Chondrocyte (in vitro differentiated cells): Measurements from ENCODE around the gene PLEKHH1. TPM values are rescaled to one million over a fixed set of nuclear protein-coding genes. Genes with fewer than 3 reads are reported as not detected.

Experiments used
- DNase-seq: peaks from one replicate; pipeline ENCODE4 v3.0.0; 2021; ENCODE audit warnings: mixed read lengths, low spot score
- H3K27ac Mint-ChIP-seq: one replicate; pipeline ENCODE4 v1.8.0; 2021; ENCODE audit warnings: mild to moderate bottlenecking, moderate library complexity, mixed read lengths; ENCODE audit not compliant: unreplicated experiment
- H3K27me3 Mint-ChIP-seq: 2 replicates; pipeline ENCODE4 v1.8.0; 2021; ENCODE audit warnings: low read depth, mixed read lengths
- H3K36me3 Mint-ChIP-seq: 2 replicates; pipeline ENCODE4 v1.8.0; 2021; ENCODE audit warnings: low read depth, mixed read lengths
- H3K4me1 Mint-ChIP-seq: 2 replicates; pipeline ENCODE4 v1.8.0; 2021; ENCODE audit warnings: low read depth, mild to moderate bottlenecking, mixed read lengths
- H3K4me3 Mint-ChIP-seq: one replicate; pipeline ENCODE4 v1.8.0; 2021; ENCODE audit warnings: mild to moderate bottlenecking, moderate library complexity, mixed read lengths; ENCODE audit not compliant: unreplicated experiment
- H3K9me3 Mint-ChIP-seq: 2 replicates; pipeline ENCODE4 v1.8.0; 2021; ENCODE audit warnings: low read depth, mixed read lengths
- CTCF ChIP-seq: fragments of 200-600 bp; sonication (generic); IDR thresholded peaks from 2 replicates; pipeline ENCODE4 v1.5.0; 2021; ENCODE audit warnings: antibody characterized with exemption, mild to moderate bottlenecking, moderate library complexity
- total RNA-seq: library from RNA; stranded (reverse); gene quantifications from 3 replicates; pipeline ENCODE4 v1.2.1, GENCODE V29; 2021

Gene PLEKHH1
- total RNA-seq, 1 donor from 2014 or later: 2.8 TPM

DNA sequence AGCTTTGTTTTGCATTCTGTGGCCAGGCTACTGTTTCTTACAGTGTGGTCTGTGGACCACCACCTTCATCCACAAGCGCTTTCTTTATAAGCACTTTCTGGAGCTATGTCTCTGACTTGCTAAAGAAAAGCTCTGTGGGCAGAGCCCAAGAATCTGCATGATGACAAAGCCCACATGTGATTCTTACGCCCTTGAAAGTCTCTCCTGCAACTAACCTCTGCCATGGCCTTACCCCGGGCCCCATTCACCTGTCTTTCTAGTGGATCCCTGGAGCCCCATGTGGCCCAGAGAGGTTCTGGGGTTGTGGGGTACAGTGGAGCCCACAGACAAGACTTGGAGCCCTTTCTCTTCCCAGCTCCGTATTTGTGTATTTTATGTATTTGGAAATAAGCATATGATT is 16.6 kb downstream of the PLEKHH1 start:
- DNase-seq: no peak
- Mint-ChIP-seq H3K4me3 (no peak overlapping the region), H3K9me3 (peaks cover 5% of the 10 kb centered on the region), H3K27me3 (no peaks in the 10 kb centered on the region), H3K4me1 (no peaks in the 10 kb centered on the region), H3K27ac (no peak overlapping the region), H3K36me3 (no peaks in the 10 kb centered on the region)
- no peak for TF ChIP-seq CTCF

DNA sequence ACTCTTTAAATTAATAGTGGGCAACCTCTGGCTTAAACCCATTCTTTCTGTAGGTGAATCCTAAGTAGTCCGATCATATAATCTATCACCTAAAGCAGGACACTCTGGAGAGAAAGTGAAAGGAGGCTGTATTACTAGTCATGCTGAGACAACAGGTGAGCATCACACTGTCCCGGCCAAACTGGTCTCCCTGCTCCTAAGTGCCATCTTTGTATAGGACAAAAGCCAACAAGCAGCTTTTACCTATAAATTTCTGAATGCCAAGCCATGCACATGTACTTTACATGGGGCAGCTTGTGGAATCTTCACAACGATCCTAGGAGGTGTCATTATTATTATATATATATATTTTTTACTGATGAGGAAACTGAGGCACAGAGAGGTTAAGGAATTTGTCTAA is 18.0 kb downstream of the PLEKHH1 start:
- no peaks in the 10 kb centered on the region for H3K4me1 Mint-ChIP-seq

DNA sequence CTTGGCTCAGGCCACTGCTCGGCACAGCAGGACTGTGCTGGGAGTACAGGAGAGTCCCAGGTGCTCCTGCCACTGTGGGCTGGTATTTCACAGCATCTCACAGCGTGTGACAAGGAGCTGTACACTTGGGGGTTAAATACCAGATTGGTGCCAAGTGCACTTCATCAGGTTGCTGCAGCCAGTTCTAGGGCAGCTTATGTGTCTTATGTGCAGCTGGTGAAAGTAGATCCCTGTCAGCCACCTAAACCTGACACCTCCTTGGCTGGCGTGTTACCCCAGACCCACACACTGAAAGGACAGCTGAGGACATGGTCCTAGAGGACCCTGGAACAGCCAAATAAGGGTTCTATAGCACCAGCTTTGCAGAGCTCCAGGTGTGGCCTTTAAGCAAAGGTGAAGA is 18.9 kb downstream of the PLEKHH1 start:
- no peak overlapping the region for H3K27ac Mint-ChIP-seq
- no peaks in the 10 kb centered on the region for H3K9me3 Mint-ChIP-seq
- TF ChIP-seq CTCF: no peak
- H3K27me3 Mint-ChIP-seq: peaks cover 2% of the 10 kb centered on the region
- H3K4me3 Mint-ChIP-seq: no peak overlapping the region
- H3K36me3 Mint-ChIP-seq: peaks cover under 1% of the 10 kb centered on the region
- H3K4me1 Mint-ChIP-seq: peaks cover under 1% of the 10 kb centered on the region
- no peak for DNase-seq

More for the DNA sequence above, 18.0 kb downstream of the PLEKHH1 start:
- Mint-ChIP-seq H3K36me3 (no peaks in the 10 kb centered on the region), H3K4me3 (no peak overlapping the region), H3K27ac (no peak overlapping the region), H3K9me3 (no peaks in the 10 kb centered on the region), H3K27me3 (no peaks in the 10 kb centered on the region)
- no peak for TF ChIP-seq CTCF
- no peak for DNase-seq

GRCh38 chr14:67553547-67553946 is 20.5 kb downstream of the PLEKHH1 start:
- Mint-ChIP-seq H3K4me3 (no peak overlapping the region), H3K9me3 (no peaks in the 10 kb centered on the region), H3K4me1 (peaks cover 3% of the 10 kb centered on the region), H3K36me3 (peaks cover 3% of the 10 kb centered on the region), H3K27ac (no peak overlapping the region), H3K27me3 (peaks cover 5% of the 10 kb centered on the region)
- DNase-seq: no peak
- TF ChIP-seq CTCF: no peak

DNA sequence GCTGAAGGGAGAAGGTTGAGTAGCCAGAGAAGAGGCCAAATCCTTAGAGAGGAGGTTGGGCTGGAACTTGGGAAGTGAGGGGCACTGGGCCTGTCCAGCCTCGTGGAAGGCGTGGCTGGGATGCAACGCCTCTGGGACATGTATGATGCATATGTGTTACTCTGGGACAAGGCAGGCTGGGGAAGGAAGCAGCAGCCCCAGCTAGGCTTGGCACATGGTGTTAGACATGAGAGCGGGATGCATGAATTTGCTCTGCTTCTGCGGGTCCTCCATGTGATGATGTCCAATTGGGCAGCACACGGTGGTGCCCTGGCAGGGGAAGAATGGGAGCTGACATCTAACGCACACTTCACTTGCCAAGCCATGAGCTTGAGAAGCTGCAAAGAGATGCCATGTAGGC is 21.3 kb downstream of the PLEKHH1 start:
- Mint-ChIP-seq H3K27me3 (peaks cover 5% of the 10 kb centered on the region), H3K9me3 (no peaks in the 10 kb centered on the region), H3K4me3 (no peak overlapping the region), H3K36me3 (peaks cover 3% of the 10 kb centered on the region), H3K4me1 (peaks cover 3% of the 10 kb centered on the region), H3K27ac (no peak overlapping the region)
- TF ChIP-seq CTCF: no peak
- DNase-seq: peak; percentile 37
